GM19193 (cell line): ENCODE data around the gene CAMSAP2.

Experiments used
- POLR2A ChIP-seq: IDR thresholded peaks from 4 replicates; pipeline ENCODE4 v1.6.1; 2011; ENCODE audit not compliant: insufficient read depth, insufficient read length; ENCODE audit errors: extremely low read depth

CAMSAP2 gene

GRCh38 chr1:200903793-200904192, 165.1 kb downstream of the CAMSAP2 start:
- TF ChIP-seq POLR2A: no peak

- no peak for TF ChIP-seq POLR2A
These were observed 166.1 kb downstream of the CAMSAP2 start for GRCh38 chr1:200904772-200905171.

- TF ChIP-seq POLR2A: no peak
These were observed 166.8 kb downstream of the CAMSAP2 start for GRCh38 chr1:200905411-200906052.

GRCh38 chr1:200906491-200906890, 167.8 kb downstream of the CAMSAP2 start:
- no peak for TF ChIP-seq POLR2A

GRCh38 chr1:200907611-200908097, 169.0 kb downstream of the CAMSAP2 start:
- TF ChIP-seq POLR2A: no peak

- TF ChIP-seq POLR2A: no peak
These were observed 169.6 kb downstream of the CAMSAP2 start for GRCh38 chr1:200908191-200908868.

- TF ChIP-seq POLR2A: no peak
These were observed 170.4 kb downstream of the CAMSAP2 start for GRCh38 chr1:200909071-200909470.

GRCh38 chr1:200909757-200910239, 171.1 kb downstream of the CAMSAP2 start:
- TF ChIP-seq POLR2A: no peak
